DOHH2 (cell line): ENCODE results near the gene SCN4A.

Experiments used
- H3F3A ChIP-seq: fragments of 200-600 bp; sonication (generic), shearing (Covaris generic); 2 replicates; pipeline ENCODE4 v1.6.0; 2016; ENCODE audit warnings: antibody characterized with exemption, mild to moderate bottlenecking; ENCODE audit not compliant: control insufficient read depth, insufficient read depth
- H3K27ac ChIP-seq: fragments of 200-600 bp; sonication (generic); 2 replicates; pipeline ENCODE4 v1.5.1; 2014; ENCODE audit warnings: low read depth, mild to moderate bottlenecking, low read length, moderate library complexity
- H3K27me3 ChIP-seq: fragments of 200-600 bp; sonication (generic); 2 replicates; pipeline ENCODE4 v1.6.1; 2014; ENCODE audit warnings: mild to moderate bottlenecking, low read length, mixed read lengths; ENCODE audit not compliant: control insufficient read depth
- H3K36me3 ChIP-seq: fragments of 200-600 bp; sonication (generic); 2 replicates; pipeline ENCODE4 v1.6.1; 2014; ENCODE audit warnings: mild to moderate bottlenecking, low read length, moderate library complexity, mixed read lengths; ENCODE audit not compliant: control insufficient read depth
- H3K4me1 ChIP-seq: fragments of 200-600 bp; sonication (generic); 2 replicates; pipeline ENCODE4 v1.6.1; 2014; ENCODE audit warnings: mild to moderate bottlenecking, low read length, mixed read lengths; ENCODE audit not compliant: control insufficient read depth
- H3K4me2 ChIP-seq: fragments of 200-600 bp; sonication (generic); 2 replicates; pipeline ENCODE4 v1.6.0; 2014; ENCODE audit warnings: mild to moderate bottlenecking, low read length, moderate library complexity
- H3K4me3 ChIP-seq: fragments of 200-600 bp; sonication (generic); 2 replicates; pipeline ENCODE4 v1.5.1; 2014; ENCODE audit warnings: mild to moderate bottlenecking, low read length, mixed read lengths
- H3K79me2 ChIP-seq: fragments of 200-600 bp; sonication (generic); 2 replicates; pipeline ENCODE4 v1.6.1; 2014; ENCODE audit warnings: mild to moderate bottlenecking, low read length, mixed read lengths; ENCODE audit not compliant: control insufficient read depth
- H3K9me2 ChIP-seq: fragments of 200-600 bp; sonication (generic); replicated peaks from 2 replicates; pipeline ENCODE4 v1.6.1; 2014; ENCODE audit warnings: mild to moderate bottlenecking, low read length, mixed read lengths; ENCODE audit not compliant: control insufficient read depth
- H3K9me3 ChIP-seq: fragments of 200-600 bp; sonication (generic); 2 replicates; pipeline ENCODE4 v1.6.1; 2014; ENCODE audit warnings: antibody characterized with exemption, low read length, mixed read lengths; ENCODE audit not compliant: control insufficient read depth, insufficient read depth
- H4K20me1 ChIP-seq: fragments of 200-600 bp; sonication (generic); 2 replicates; pipeline ENCODE4 v1.6.0; 2014; ENCODE audit warnings: low read depth, mild to moderate bottlenecking, antibody characterized with exemption, low read length, moderate library complexity; ENCODE audit not compliant: control insufficient read depth, insufficient read depth
- EZH2phosphoT487 ChIP-seq: fragments of 200-600 bp; sonication (generic); IDR thresholded peaks from 2 replicates; pipeline ENCODE4 v1.6.1; 2017; ENCODE audit warnings: borderline replicate concordance, mild to moderate bottlenecking, antibody characterized with exemption, low read length, moderate library complexity, mixed read lengths
- TF ChIP-seq, protein P1 (sequence below): fragments of 200-600 bp; sonication (generic); IDR thresholded peaks from one replicate; pipeline ENCODE4 v1.5.1; 2014; ENCODE audit warnings: antibody characterized with exemption, mild to moderate bottlenecking, low read depth, low read length; ENCODE audit not compliant: poor library complexity, severe bottlenecking

Gene SCN4A

GRCh38 chr17:63931981-63932561 is 40.6 kb downstream of the SCN4A start, which contains the start of gene CD79B:
CD79B (minus strand) TSS chr17:63932331; CDS start chr17:63932261, 70 bp downstream.
- Histone ChIP-seq H3K27ac (peak within 1 kb of the TSS; percentile 92), H3K36me3 (peaks cover 49% of the 10 kb centered on the region), H4K20me1 (peaks cover 22% of the 10 kb centered on the region), H3K27me3 (no peaks in the 10 kb centered on the region), H3K9me2 (no peaks in the 10 kb centered on the region), H3K9me3 (no peaks in the 10 kb centered on the region), H3F3A (peaks cover 23% of the 10 kb centered on the region), H3K4me1 (peaks cover 88% of the 10 kb centered on the region), H3K79me2 (peaks cover 48% of the 10 kb centered on the region), H3K4me3 (peak within 1 kb of the TSS; percentile 98), H3K4me2 (peak within 1 kb of the TSS; percentile 99)
- no peak for TF ChIP-seq EZH2phosphoT487
- TF ChIP-seq, protein P1, sequence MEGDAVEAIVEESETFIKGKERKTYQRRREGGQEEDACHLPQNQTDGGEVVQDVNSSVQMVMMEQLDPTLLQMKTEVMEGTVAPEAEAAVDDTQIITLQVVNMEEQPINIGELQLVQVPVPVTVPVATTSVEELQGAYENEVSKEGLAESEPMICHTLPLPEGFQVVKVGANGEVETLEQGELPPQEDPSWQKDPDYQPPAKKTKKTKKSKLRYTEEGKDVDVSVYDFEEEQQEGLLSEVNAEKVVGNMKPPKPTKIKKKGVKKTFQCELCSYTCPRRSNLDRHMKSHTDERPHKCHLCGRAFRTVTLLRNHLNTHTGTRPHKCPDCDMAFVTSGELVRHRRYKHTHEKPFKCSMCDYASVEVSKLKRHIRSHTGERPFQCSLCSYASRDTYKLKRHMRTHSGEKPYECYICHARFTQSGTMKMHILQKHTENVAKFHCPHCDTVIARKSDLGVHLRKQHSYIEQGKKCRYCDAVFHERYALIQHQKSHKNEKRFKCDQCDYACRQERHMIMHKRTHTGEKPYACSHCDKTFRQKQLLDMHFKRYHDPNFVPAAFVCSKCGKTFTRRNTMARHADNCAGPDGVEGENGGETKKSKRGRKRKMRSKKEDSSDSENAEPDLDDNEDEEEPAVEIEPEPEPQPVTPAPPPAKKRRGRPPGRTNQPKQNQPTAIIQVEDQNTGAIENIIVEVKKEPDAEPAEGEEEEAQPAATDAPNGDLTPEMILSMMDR: no peak

- peaks cover 88% of the 10 kb centered on the region for H3K4me1 ChIP-seq
- H3K9me3 ChIP-seq: no peaks in the 10 kb centered on the region
- H4K20me1 ChIP-seq: peaks cover 22% of the 10 kb centered on the region
- H3F3A ChIP-seq: peaks cover 32% of the 10 kb centered on the region
- TF ChIP-seq, protein P1: no peak
- no peak for TF ChIP-seq EZH2phosphoT487
- H3K4me3 ChIP-seq: peak overlapping the region; percentile 98
- H3K27ac ChIP-seq: peak overlapping the region; percentile 92
- peak overlapping the region; percentile 99 for H3K4me2 ChIP-seq
- no peaks in the 10 kb centered on the region for H3K9me2 ChIP-seq
- H3K36me3 ChIP-seq: peaks cover 59% of the 10 kb centered on the region
- peaks cover 48% of the 10 kb centered on the region for H3K79me2 ChIP-seq
- H3K27me3 ChIP-seq: no peaks in the 10 kb centered on the region
Measured at GRCh38 chr17:63930951-63931575, 41.7 kb downstream of the SCN4A start.

GRCh38 chr17:63929860-63930766 is 42.6 kb downstream of the SCN4A start:
- no peak for TF ChIP-seq EZH2phosphoT487
- TF ChIP-seq, protein P1: no peak
- Histone ChIP-seq H3K9me3 (no peaks in the 10 kb centered on the region), H3K4me1 (peaks cover 88% of the 10 kb centered on the region), H4K20me1 (peaks cover 22% of the 10 kb centered on the region), H3F3A (peaks cover 35% of the 10 kb centered on the region), H3K27ac (peak overlapping the region; percentile 92), H3K4me2 (peak overlapping the region; percentile 99), H3K4me3 (peak overlapping the region; percentile 98), H3K79me2 (peaks cover 48% of the 10 kb centered on the region), H3K9me2 (no peaks in the 10 kb centered on the region), H3K27me3 (no peaks in the 10 kb centered on the region), H3K36me3 (peaks cover 64% of the 10 kb centered on the region)
